IMR-90 (cell line): ENCODE results near the gene COQ8A. TPM values are rescaled to one million over a fixed set of nuclear protein-coding genes. Genes with fewer than 3 reads are reported as not detected.

ENCODE experiments used
- ATAC-seq: fragments of 200-7000 bp; cut with Tn5 transposase; 2 replicates; pipeline ENCODE4 v1.9.1; 2020; ENCODE audit warnings: low read depth, mild to moderate bottlenecking, moderate library complexity
- BruUV-seq: library from RNA; stranded (reverse); fragments of 400-500 nt; replicated peaks from 2 replicates; lab custom pipeline; 2021; lab: Mats Ljungman, UMichigan
- CTCF ChIA-PET: fragments of 300-600 bp; formaldehyde crosslinking; extraction: SDS; loops from one replicate; lab custom pipeline; 2021; ENCODE audit warnings: antibody characterized with exemption; lab: Yijun Ruan, JAX
- POLR2A ChIA-PET: fragments of 300-600 bp; sonication (Branson Sonifier 250); formaldehyde crosslinking; loops from one replicate; lab custom pipeline; 2022; ENCODE audit warnings: antibody characterized with exemption; ENCODE audit not compliant: unreplicated experiment; lab: Charles Lee
- DNase-seq: peaks from one replicate; pipeline ENCODE4 v3.0.0; 2013
- H2AFZ ChIP-seq: replicated peaks from 2 replicates; pipeline ENCODE3; 2013; ENCODE audit warnings: low read length, mild to moderate bottlenecking; ENCODE audit not compliant: poor library complexity
- H2AK5ac ChIP-seq: 2 replicates; pipeline ENCODE4 v1.6.1; 2013; ENCODE audit warnings: low read depth, low read length, inconsistent platforms
- H2AK9ac ChIP-seq: replicated peaks from 2 replicates; pipeline ENCODE3; 2013; ENCODE audit warnings: mild to moderate bottlenecking, low read depth, low read length, moderate library complexity; ENCODE audit not compliant: poor library complexity
- H2BK120ac ChIP-seq: 2 replicates; pipeline ENCODE4 v1.6.1; 2013; ENCODE audit warnings: low read depth, low read length, inconsistent platforms
- H2BK15ac ChIP-seq: 3 replicates; pipeline ENCODE4 v1.6.1; 2013; ENCODE audit warnings: low read depth, low read length, inconsistent platforms
- H2BK20ac ChIP-seq: 2 replicates; pipeline ENCODE4 v1.6.1; 2013; ENCODE audit warnings: low read depth, mild to moderate bottlenecking, inconsistent platforms, low read length, moderate library complexity
- H2BK5ac ChIP-seq: 2 replicates; pipeline ENCODE4 v1.6.1; 2013; ENCODE audit warnings: mild to moderate bottlenecking, low read depth, low read length, inconsistent platforms; ENCODE audit not compliant: poor library complexity, severe bottlenecking
- H3K14ac ChIP-seq: replicated peaks from 2 replicates; pipeline ENCODE4 v1.6.1; 2013; ENCODE audit warnings: low read depth, low read length, inconsistent platforms
- H3K18ac ChIP-seq: 2 replicates; pipeline ENCODE4 v1.6.1; 2013; ENCODE audit warnings: low read depth, low read length, control low read depth
- H3K23ac ChIP-seq: 2 replicates; pipeline ENCODE4 v1.6.1; 2013; ENCODE audit warnings: low read depth, low read length, inconsistent platforms
- H3K27ac ChIP-seq: 2 replicates; pipeline ENCODE4 v1.5.1; 2013; ENCODE audit warnings: mild to moderate bottlenecking, control low read depth, low read length; ENCODE audit not compliant: insufficient read depth
- H3K27me3 ChIP-seq: 2 replicates; pipeline ENCODE4 v1.6.1; 2013; ENCODE audit warnings: low read length; ENCODE audit not compliant: control insufficient read depth, insufficient read depth
- H3K36me3 ChIP-seq: 2 replicates; pipeline ENCODE4 v1.6.1; 2013; ENCODE audit warnings: low read length, mixed read lengths; ENCODE audit not compliant: control insufficient read depth, insufficient read depth
- H3K4ac ChIP-seq: 2 replicates; pipeline ENCODE4 v1.6.1; 2013; ENCODE audit warnings: low read depth, low read length, inconsistent platforms
- H3K4me1 ChIP-seq: 2 replicates; pipeline ENCODE4 v1.6.1; 2013; ENCODE audit warnings: low read length, mixed read lengths; ENCODE audit not compliant: control insufficient read depth, insufficient read depth
- H3K4me2 ChIP-seq: 2 replicates; pipeline ENCODE4 v1.6.1; 2013; ENCODE audit warnings: low read depth, mild to moderate bottlenecking, control low read depth, low read length, moderate library complexity
- H3K4me3 ChIP-seq: 2 replicates; pipeline ENCODE4 v1.5.1; 2013; ENCODE audit warnings: low read depth, mild to moderate bottlenecking, control low read depth, low read length, moderate library complexity; ENCODE audit not compliant: insufficient read depth
- H3K56ac ChIP-seq: 2 replicates; pipeline ENCODE4 v1.6.1; 2013; ENCODE audit warnings: low read length, inconsistent platforms; ENCODE audit not compliant: insufficient read depth; ENCODE audit errors: extremely low read depth
- H3K79me1 ChIP-seq, 2 experiments: 2 replicates each; pipeline ENCODE4 v1.6.1; 2013; ENCODE audit warnings: low read length in 2 of 2, inconsistent platforms in 1 of 2, low read depth in 1 of 2
- H3K9ac ChIP-seq: 2 replicates; pipeline ENCODE4 v1.6.1; 2013; ENCODE audit warnings: low read depth, low read length, control low read depth
- H3K9me1 ChIP-seq: 2 replicates; pipeline ENCODE4 v1.6.1; 2013; ENCODE audit warnings: low read length, inconsistent platforms; ENCODE audit not compliant: insufficient read depth
- H3K9me3 ChIP-seq: 2 replicates; pipeline ENCODE4 v1.6.1; 2013; ENCODE audit warnings: low read length; ENCODE audit not compliant: control insufficient read depth, insufficient read depth
- H4K20me1 ChIP-seq: 2 replicates; pipeline ENCODE4 v1.6.1; 2013; ENCODE audit warnings: low read length, inconsistent platforms; ENCODE audit not compliant: insufficient read depth
- H4K5ac ChIP-seq: 2 replicates; pipeline ENCODE4 v1.6.1; 2013; ENCODE audit warnings: mild to moderate bottlenecking, low read depth, low read length, control low read depth
- H4K8ac ChIP-seq, 2 experiments: 2 replicates each; pipeline ENCODE4 v1.6.1; 2013; ENCODE audit warnings: low read depth in 2 of 2, low read length in 2 of 2, control low read depth in 1 of 2, inconsistent platforms in 1 of 2
- H4K91ac ChIP-seq: 2 replicates; pipeline ENCODE4 v1.6.1; 2013; ENCODE audit warnings: low read depth, low read length, inconsistent platforms; ENCODE audit not compliant: insufficient read depth
- BHLHE40 ChIP-seq: fragments of 150-350 bp; IDR thresholded peaks from 2 replicates; pipeline ENCODE4 v1.6.1; 2016; ENCODE audit warnings: mild to moderate bottlenecking, low read depth, low read length
- CEBPB ChIP-seq: IDR thresholded peaks from 2 replicates; pipeline ENCODE4 v1.6.1; 2012; ENCODE audit warnings: low read depth, low read length, improper control_type of control experiment
- CHD1 ChIP-seq: IDR thresholded peaks from 2 replicates; pipeline ENCODE4 v1.6.1; 2012; ENCODE audit warnings: low read depth, low read length, improper control_type of control experiment
- FOS ChIP-seq: fragments of 150-350 bp; IDR thresholded peaks from 2 replicates; pipeline ENCODE4 v1.6.1; 2016; ENCODE audit warnings: low read depth, low read length
- MAFK ChIP-seq: IDR thresholded peaks from 2 replicates; pipeline ENCODE4 v1.6.1; 2012; ENCODE audit warnings: low read depth, low read length, improper control_type of control experiment
- MAZ ChIP-seq: IDR thresholded peaks from 2 replicates; pipeline ENCODE4 v1.6.1; 2012; ENCODE audit warnings: low read depth, mild to moderate bottlenecking, low read length, improper control_type of control experiment, moderate library complexity, borderline replicate concordance
- MXI1 ChIP-seq: IDR thresholded peaks from 2 replicates; pipeline ENCODE4 v1.6.1; 2012; ENCODE audit warnings: low read depth, mild to moderate bottlenecking, low read length, moderate library complexity, borderline replicate concordance
- NFE2L2 ChIP-seq: fragments of 150-350 bp; IDR thresholded peaks from 2 replicates; pipeline ENCODE4 v1.6.1; 2016; ENCODE audit warnings: low read depth, mild to moderate bottlenecking, low read length
- RAD21 ChIP-seq: IDR thresholded peaks from 2 replicates; pipeline ENCODE4 v1.6.1; 2012; ENCODE audit warnings: low read length, improper control_type of control experiment
- RCOR1 ChIP-seq: IDR thresholded peaks from 2 replicates; pipeline ENCODE4 v1.6.1; 2012; ENCODE audit warnings: mild to moderate bottlenecking, low read length, improper control_type of control experiment; ENCODE audit not compliant: insufficient replicate concordance
- RFX5 ChIP-seq: IDR thresholded peaks from 2 replicates; pipeline ENCODE4 v1.8.0; 2012; ENCODE audit warnings: low read depth, mild to moderate bottlenecking, low read length, moderate library complexity
- SMC3 ChIP-seq: fragments of 150-350 bp; IDR thresholded peaks from 2 replicates; pipeline ENCODE4 v1.6.1; 2016; ENCODE audit warnings: low read depth, mild to moderate bottlenecking, antibody characterized with exemption, low read length, moderate library complexity
- WGBS, 2 experiments: methylation state at CpG; one replicate each; pipeline versions ENCODE4 v1.1.5 to v1.1.7; 2013; ENCODE audit warnings: missing lambda C conversion rate in 2 of 2; ENCODE audit not compliant: insufficient read length in 1 of 2; ENCODE audit errors: extremely low coverage in 2 of 2; 5-methylcytosine and 5-hydroxymethylcytosine counted together
- dilution Hi-C: fragments of 300-500 bp; cut with HindIII; formaldehyde crosslinking; loops from one replicate; pipeline ENCODE4 v1.14.3; 2018; ENCODE audit warnings: low sequenced_read_pairs; ENCODE audit not compliant: unreplicated experiment
- in situ Hi-C: fragments of 300-500 bp; cut with MboI; formaldehyde crosslinking; loops from 3 replicates; pipeline ENCODE4 v1.14.3; 2019; ENCODE audit warnings: low sequenced_read_pairs, inconsistent platforms, mixed read lengths
- intact Hi-C: fragments of 100-400 bp; cut with micrococcal nuclease; formaldehyde crosslinking; loops from 2 replicates; pipeline ENCODE4 v1.10.0; 2022
- polyA plus RNA-seq, 3 experiments: library from polyadenylated mRNA; depleted of rRNA; stranded (reverse); fragments of >200 nt; gene quantifications; 2 replicates each; pipeline ENCODE4 v1.2.3, GENCODE V29; 2012; ENCODE audit warnings: low replicate concordance in 1 of 3
- total RNA-seq: library from RNA; depleted of rRNA; stranded (reverse); fragments of >200 nt; gene quantifications from 2 replicates; pipeline ENCODE4 v1.2.3, GENCODE V29; 2012
- TF ChIP-seq, protein P1 (sequence below): conservative IDR thresholded peaks from 2 replicates; pipeline ENCODE4 v1.5.1; 2012; ENCODE audit warnings: mild to moderate bottlenecking, low read depth, low read length, improper control_type of control experiment
- TF ChIP-seq, protein P2 (sequence below): fragments of 150-350 bp; IDR thresholded peaks from 2 replicates; pipeline ENCODE4 v1.6.1; 2017; ENCODE audit warnings: mild to moderate bottlenecking, antibody characterized with exemption, low read length, low read depth
- TF ChIP-seq, protein P3 (sequence below): fragments of 150-350 bp; IDR thresholded peaks from 2 replicates; pipeline ENCODE4 v1.6.1; 2016; ENCODE audit warnings: low read depth, mild to moderate bottlenecking, low read length, moderate library complexity, borderline replicate concordance

COQ8A gene
- total and polyA plus RNA-seq, 2 of the 4 experiments (the other 2 are of a cell fraction): 3.8 to 6.1 TPM

DNA sequence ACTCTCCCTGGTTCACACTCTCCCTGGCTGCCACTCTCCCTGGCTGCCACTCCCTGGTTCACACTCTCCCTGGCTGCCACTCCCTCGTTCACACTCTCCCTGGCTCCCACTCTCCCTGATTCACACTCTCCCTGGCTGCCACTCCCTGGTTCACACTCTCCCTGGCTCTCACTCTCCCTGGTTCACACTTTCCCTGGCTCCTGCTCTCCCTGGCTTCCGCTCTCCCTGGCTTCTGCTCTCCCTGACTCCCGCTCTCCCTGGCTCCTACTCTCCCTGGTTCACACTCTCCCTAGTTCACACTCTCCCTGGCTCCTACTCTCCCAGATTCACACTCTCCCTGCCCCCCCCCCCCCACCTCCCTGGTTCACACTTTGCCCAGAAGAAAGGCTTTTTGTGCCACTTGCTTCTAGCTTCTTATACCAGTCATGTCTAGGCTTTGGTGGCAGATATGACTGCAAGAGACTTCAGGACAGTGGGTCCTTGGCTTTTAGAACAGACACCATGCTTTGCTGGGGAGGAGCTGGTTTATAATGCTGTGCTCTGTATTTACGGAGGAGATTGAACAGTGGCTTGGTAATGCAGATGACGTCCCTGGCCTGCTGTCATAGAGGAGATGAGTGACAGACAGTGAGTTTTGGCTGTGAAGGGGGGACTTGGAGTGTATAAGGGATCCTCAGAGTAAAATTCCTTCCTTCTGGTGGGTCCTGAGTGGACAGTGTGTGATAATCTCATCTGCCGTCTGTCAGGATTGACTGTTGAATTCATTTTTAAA is 17.0 kb downstream of the COQ8A start:
- no TSS peak for BruUV-seq
- no peak for ATAC-seq
- H3K18ac ChIP-seq: no peak overlapping the region
- no peak overlapping the region for H4K91ac ChIP-seq
- H3K27me3 ChIP-seq: no peaks in the 10 kb centered on the region
- H2BK20ac ChIP-seq: no peak overlapping the region
- no peak overlapping the region for H4K5ac ChIP-seq
- dilution Hi-C loops: no loop called here
- 76% methylated on average over 4 of the region's 6 CpGs; no CpG with 5 or more reads in 1 of the 2 experiments for WGBS, 2 experiments
- H3K56ac ChIP-seq: no peak overlapping the region
- intact Hi-C loops: no loop called here
- in situ Hi-C loops: no loop called here
- no peak overlapping the region for H2BK5ac ChIP-seq
- H4K8ac ChIP-seq: no peak overlapping the region
- H3K23ac ChIP-seq: no peak overlapping the region
- H3K4me3 ChIP-seq: no peak overlapping the region
- H2BK15ac ChIP-seq: no peak overlapping the region
- H2AFZ ChIP-seq: no peak overlapping the region
- no peak overlapping the region for H3K9ac ChIP-seq
- H3K79me1 ChIP-seq: no peaks in the 10 kb centered on the region
- DNase-seq: no peak
- peak overlapping the region; percentile 65 for H2AK9ac ChIP-seq
- H3K9me3 ChIP-seq: peaks cover 1% of the 10 kb centered on the region; the same call in 1 of the 2 replicates
- POLR2A ChIA-PET: no interaction called here
- no peak overlapping the region for H3K4ac ChIP-seq
- 0 out of 2 replicates have a peak, but pooled peaks cover 3% of the 10 kb centered on the region for H4K20me1 ChIP-seq
- H3K14ac ChIP-seq: no peak overlapping the region
- no peak overlapping the region for H3K27ac ChIP-seq
- H2BK120ac ChIP-seq: no peak overlapping the region
- H2AK5ac ChIP-seq: no peak overlapping the region
- H3K4me2 ChIP-seq: no peak overlapping the region
- H3K36me3 ChIP-seq: no peaks in the 10 kb centered on the region
- no peaks in the 10 kb centered on the region for H3K9me1 ChIP-seq
- CTCF ChIA-PET: no interaction called here
- H3K4me1 ChIP-seq: no peaks in the 10 kb centered on the region; the same call in 1 of the 2 replicates
- TF ChIP-seq, protein P1, sequence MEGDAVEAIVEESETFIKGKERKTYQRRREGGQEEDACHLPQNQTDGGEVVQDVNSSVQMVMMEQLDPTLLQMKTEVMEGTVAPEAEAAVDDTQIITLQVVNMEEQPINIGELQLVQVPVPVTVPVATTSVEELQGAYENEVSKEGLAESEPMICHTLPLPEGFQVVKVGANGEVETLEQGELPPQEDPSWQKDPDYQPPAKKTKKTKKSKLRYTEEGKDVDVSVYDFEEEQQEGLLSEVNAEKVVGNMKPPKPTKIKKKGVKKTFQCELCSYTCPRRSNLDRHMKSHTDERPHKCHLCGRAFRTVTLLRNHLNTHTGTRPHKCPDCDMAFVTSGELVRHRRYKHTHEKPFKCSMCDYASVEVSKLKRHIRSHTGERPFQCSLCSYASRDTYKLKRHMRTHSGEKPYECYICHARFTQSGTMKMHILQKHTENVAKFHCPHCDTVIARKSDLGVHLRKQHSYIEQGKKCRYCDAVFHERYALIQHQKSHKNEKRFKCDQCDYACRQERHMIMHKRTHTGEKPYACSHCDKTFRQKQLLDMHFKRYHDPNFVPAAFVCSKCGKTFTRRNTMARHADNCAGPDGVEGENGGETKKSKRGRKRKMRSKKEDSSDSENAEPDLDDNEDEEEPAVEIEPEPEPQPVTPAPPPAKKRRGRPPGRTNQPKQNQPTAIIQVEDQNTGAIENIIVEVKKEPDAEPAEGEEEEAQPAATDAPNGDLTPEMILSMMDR: no peak
- TF ChIP-seq MAFK (no peak), SMC3 (no peak), MXI1 (no peak), FOS (no peak), RFX5 (no peak), BHLHE40 (no peak), NFE2L2 (no peak), MAZ (no peak), RAD21 (no peak), CHD1 (no peak), RCOR1 (no peak), CEBPB (no peak)
- TF ChIP-seq, protein P2, sequence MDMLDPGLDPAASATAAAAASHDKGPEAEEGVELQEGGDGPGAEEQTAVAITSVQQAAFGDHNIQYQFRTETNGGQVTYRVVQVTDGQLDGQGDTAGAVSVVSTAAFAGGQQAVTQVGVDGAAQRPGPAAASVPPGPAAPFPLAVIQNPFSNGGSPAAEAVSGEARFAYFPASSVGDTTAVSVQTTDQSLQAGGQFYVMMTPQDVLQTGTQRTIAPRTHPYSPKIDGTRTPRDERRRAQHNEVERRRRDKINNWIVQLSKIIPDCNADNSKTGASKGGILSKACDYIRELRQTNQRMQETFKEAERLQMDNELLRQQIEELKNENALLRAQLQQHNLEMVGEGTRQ: no peak
- TF ChIP-seq, protein P3, sequence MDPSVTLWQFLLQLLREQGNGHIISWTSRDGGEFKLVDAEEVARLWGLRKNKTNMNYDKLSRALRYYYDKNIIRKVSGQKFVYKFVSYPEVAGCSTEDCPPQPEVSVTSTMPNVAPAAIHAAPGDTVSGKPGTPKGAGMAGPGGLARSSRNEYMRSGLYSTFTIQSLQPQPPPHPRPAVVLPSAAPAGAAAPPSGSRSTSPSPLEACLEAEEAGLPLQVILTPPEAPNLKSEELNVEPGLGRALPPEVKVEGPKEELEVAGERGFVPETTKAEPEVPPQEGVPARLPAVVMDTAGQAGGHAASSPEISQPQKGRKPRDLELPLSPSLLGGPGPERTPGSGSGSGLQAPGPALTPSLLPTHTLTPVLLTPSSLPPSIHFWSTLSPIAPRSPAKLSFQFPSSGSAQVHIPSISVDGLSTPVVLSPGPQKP: no peak
